Right ventricle myocardium superior (tissue), 1 donor: Measurements from ENCODE around the gene PSMB7. TPM values are rescaled to one million over a fixed set of nuclear protein-coding genes. Genes with fewer than 3 reads are reported as not detected.

ENCODE experiments used
- ATAC-seq: fragments of 200-7000 bp; cut with Tn5 transposase; one replicate; pipeline ENCODE4 v1.9.1; 2020; ENCODE audit warnings: mild to moderate bottlenecking; ENCODE audit not compliant: poor library complexity
- DNase-seq: peaks from one replicate; pipeline ENCODE4 v3.0.0-alpha.2; 2020
- intact Hi-C: fragments of 100-400 bp; cut with DNase I; formaldehyde crosslinking; loops from one replicate; pipeline ENCODE4 v1.11.2; 2022
- total RNA-seq: library from RNA; stranded (reverse); fragmentation: NEBNext Ultra II Directional; extraction: Animal tissue kit (Norgen Biotek cat#: 25700); gene quantifications from one replicate; pipeline ENCODE4 v1.2.1, GENCODE V29; 2021
- donor health status: DM: no; HTN: yes; CAD: no; lungs with severe emphysema.

The PSMB7 gene
- total RNA-seq, 1 donor from 2014 or later = 172 TPM

DNA sequence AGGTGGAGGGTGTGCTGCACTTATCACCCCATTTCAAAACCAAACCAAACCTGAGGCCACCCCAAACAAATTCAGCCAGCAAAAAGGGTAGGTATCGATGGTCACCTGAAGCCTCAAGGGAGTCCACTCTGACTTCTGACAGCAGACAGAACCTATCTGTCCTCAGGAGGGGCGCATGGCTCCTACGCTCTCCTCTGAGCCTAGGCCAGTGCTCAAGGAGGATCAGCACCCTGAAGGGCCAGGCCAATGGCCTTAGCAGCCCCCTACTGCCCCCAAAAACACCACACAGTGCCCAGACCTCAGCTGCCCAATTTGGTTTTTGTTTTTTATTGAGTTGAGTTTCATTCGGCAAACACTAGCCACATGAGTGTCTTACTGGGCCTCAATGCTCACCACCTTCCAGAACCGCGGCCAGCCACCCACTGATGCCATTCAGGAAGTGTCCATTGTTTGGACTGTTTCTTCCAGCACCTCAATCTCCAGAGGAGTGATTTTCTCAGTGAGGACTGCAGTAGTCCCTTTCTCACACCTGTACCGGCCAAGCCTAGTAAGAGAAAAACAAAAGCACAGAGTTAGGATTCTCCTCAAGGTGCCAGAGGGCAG, 62.0 kb downstream of the PSMB7 start:
- DNase-seq = no peak
- intact Hi-C loops = no loop called here

GRCh38 chr9:124352616-124353015, 62.6 kb downstream of the PSMB7 start:
- DNase-seq (no peak), ATAC-seq (no peak)
- intact Hi-C loops = no loop called here

More for the DNA sequence above, 62.0 kb downstream of the PSMB7 start:
- ATAC-seq = no peak

- ATAC-seq (no peak), DNase-seq (peak; percentile 40)
- intact Hi-C loops = no loop called here
These were observed 63.4 kb downstream of the PSMB7 start for GRCh38 chr9:124351672-124352468.

DNA sequence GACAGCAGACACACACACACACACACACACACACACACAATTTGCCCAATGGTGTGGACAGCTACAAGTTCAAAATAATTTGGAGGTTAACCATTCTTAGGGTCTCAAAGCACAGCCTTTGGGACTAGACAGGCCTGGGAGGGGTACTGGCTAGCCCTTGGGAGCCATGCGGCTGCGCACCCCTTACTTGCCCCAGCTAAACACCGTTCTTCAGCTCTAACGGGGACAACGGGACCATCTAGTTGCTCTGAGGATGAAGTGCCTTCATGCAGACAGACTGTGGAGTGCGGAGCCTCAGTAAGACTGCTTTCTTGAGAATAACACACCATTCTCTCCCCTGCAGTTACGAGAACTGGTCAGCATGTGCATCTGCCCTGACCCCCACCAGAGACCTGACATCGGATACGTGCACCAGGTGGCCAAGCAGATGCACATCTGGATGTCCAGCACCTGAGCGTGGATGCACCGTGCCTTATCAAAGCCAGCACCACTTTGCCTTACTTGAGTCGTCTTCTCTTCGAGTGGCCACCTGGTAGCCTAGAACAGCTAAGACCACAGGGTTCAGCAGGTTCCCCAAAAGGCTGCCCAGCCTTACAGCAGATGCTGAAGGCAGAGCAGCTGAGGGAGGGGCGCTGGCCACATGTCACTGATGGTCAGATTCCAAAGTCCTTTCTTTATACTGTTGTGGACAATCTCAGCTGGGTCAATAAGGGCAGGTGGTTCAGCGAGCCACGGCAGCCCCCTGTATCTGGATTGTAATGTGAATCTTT, 64.6 kb downstream of the PSMB7 start:
- no peak for ATAC-seq
- intact Hi-C loops = no loop called here
- peak; percentile 30 for DNase-seq

- intact Hi-C loops = no loop called here
- DNase-seq (no peak), ATAC-seq (no peak)
These were observed 65.4 kb downstream of the PSMB7 start for GRCh38 chr9:124349675-124350493.

- intact Hi-C loops = no loop called here
- DNase-seq (no peak), ATAC-seq (no peak)
These were observed 66.0 kb downstream of the PSMB7 start for GRCh38 chr9:124349267-124349666.

- DNase-seq (no peak), ATAC-seq (no peak)
- intact Hi-C loops = no loop called here
These were observed 66.4 kb downstream of the PSMB7 start for GRCh38 chr9:124348831-124349230.

DNA sequence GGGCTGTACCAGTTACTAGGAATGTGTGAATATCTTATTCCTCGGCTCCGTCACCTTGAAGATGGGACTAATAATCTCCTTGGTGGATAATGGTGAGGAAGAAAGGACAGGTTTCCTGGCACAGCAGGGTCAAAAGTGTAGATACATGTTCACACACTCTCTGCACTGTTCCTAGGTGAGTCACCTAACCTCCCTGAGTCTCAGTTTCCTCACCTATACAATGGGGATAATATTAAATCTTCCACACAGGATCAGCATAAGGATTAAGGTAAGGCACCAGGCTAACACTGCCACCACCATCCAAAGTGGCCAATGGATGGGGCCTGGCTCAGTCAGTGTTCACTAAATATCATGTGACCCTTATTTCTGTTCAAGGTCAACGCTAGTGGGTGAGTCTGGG, 66.9 kb downstream of the PSMB7 start:
- ATAC-seq = no peak
- no peak for DNase-seq
- intact Hi-C loops = no loop called here

- no peak for ATAC-seq
- peak; percentile 37 for DNase-seq
These were observed 67.3 kb downstream of the PSMB7 start for GRCh38 chr9:124347968-124348358.

DNA sequence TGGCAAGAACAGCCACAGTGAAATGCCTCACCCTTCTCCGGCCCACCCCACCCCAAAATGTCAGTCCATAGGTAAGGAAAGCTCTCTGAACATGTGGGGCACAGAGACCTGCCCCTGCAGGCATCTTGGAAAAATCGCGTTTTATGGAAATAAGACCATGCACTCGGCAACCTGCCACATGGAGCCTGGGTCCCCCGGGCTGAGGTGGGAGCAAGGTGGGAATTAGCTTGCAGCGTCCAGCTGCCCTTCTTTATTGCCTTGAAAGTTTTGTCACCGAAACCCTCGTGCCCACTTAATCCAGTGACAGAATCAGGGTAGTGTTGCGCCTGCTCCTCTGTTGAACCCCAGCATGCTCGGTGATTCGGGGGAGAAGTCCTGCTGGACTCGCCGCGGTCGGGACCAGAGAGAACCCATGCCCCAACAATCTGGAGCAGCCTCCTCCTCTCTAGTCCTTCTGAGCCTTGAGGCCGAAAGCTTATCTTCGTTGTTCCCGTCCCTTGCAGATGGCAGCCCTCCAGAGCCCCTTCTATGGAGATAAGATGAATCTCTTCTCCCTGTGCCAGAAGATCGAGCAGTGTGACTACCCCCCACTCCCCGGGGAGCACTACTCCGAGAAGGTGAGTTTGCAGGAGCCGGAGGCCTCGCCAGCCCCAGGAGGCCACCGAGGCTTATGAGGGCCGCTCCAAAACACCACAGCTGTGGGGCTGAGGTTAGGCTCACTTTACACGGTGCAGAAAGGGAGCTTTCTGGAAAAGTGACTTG, 67.9 kb downstream of the PSMB7 start:
- ATAC-seq = no peak
- intact Hi-C loops = no loop called here
- DNase-seq = peak; percentile 30

More at GRCh38 chr9:124347968-124348358, 67.3 kb downstream of the PSMB7 start:
- intact Hi-C loops = no loop called here

DNA sequence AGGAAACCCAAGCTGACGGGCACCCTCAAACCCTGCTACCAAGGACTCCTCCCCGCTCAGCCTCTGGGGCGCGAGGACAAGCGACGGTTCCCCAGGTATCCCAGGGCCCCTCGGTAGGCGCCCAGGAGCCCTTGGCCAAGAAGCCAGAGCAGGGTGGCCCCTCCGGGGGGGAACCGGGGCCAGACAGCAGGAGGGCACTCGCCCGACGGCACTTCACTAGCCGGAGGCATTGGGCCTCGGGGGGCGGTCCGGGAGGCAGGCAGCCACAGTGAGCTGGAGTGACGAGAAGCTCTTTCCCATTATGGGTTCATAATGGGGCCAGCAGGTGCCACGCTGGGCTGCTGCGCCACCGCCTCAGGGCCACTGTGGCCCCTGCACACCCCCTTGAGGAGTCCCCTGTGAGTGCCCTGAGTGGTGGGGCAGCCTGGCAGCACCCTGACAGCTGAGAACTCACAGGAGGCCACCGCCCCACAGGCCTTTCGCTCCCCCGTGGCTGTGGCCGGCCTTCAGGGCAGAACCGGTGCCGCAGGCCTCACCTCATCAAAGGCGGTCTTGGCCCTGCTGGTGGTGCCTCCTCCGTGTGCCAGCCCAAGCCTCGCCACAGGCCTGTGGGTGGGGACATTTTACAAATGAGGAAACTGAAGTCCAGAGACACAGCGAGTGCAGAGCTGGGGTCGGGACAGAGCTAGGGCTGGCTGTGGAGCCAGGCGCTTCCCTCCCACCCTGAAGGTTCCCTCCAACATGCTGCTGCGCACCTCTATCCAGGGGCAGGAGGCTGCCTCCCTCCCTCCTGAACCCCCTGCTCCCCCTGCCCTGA, 68.7 kb downstream of the PSMB7 start:
- ATAC-seq (no peak), DNase-seq (peak; percentile 30)

GRCh38 chr9:124345751-124346281, 69.4 kb downstream of the PSMB7 start:
- intact Hi-C loops = no loop called here
- DNase-seq (peak; percentile 37), ATAC-seq (no peak)

More for the DNA sequence above, 68.7 kb downstream of the PSMB7 start:
- intact Hi-C loops = no loop called here

GRCh38 chr9:124345063-124345462, 70.2 kb downstream of the PSMB7 start:
- intact Hi-C loops = no loop called here
- ATAC-seq (no peak), DNase-seq (peak; percentile 20)

DNA sequence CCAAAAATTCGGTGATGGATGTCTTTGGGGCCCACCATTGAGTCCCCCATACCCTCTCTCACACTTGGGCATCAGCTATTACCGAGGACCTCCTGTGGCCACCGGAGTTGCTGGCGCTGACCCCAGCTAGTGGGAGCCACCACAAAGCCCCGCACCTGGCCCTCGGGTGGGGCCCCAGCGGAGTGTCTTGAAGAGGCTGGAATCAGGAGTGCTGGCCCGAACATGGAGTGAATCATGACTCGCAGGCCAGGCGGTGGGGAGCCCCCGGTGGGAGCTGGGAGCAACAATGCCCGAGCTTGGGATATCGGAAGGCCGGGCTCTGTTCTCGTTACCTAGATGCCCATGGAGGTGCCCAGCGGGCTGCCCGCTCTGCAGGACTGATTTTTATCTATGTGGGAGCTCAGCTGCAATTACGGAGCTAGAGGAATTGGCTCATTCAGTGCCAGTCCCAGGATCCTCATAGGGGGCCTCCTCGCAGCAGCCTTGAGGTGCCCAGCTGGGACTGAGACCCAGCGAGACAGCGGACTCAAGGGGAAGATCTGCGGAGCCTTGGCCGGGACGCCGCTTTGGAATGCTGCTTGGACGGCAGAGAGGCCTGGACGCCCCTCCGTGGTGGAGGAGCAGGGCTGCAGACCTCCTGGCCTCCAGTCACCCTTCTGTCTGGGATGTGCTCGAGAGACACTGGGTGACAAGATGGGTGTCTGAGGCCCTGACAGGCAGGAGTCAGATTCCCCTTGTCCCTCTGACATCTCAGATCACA, 70.8 kb downstream of the PSMB7 start:
- ATAC-seq (no peak), DNase-seq (peak; percentile 38)
- intact Hi-C loops = no loop called here

DNA sequence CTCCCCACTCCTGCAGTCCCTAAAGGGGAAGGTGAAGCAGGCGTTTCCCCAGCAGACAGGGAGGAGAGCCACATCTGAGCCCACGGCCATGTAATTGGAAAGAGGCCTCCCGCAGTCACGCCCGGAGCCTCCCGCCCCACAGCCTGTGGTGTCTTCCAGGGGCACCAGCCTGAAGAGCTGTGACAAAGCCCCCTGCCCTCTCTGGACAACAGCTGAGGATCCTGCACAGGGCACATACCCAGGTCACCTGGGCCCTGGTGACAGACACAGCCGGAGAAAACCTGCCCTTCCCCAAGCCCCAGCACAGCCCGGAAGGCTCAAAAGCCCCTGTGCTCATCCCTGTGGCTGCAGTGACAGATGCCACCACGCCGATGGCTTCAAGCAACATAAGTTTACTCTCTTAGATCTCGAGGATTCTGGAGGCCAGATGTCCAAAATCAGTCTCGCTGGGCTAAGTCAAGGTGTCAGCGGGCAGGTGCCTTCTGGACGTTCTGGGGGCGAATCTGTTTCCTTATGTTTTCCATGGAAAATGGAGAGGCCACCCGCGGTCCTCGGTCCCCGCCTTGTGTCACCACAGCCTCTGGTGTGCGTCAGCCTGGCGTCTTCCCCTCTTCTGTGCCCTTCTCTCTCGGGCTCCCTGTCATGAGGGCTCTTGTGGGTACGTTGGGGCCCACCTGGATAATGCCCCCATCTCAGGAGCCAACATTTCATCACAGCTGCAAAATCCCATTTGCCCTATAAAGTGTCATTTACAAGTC, 71.5 kb downstream of the PSMB7 start:
- DNase-seq (peak; percentile 36), ATAC-seq (no peak)
- intact Hi-C loops = no loop called here
